Thoracic aorta (tissue), 2 donors: ENCODE data around the gene TIAL1. TPM values are rescaled to one million over a fixed set of nuclear protein-coding genes. Genes with fewer than 3 reads are reported as not detected.

ENCODE experiments used
- ATAC-seq: fragments of 150-250 bp; one replicate; pipeline ENCODE4 v1.8.0; 2017; ENCODE audit warnings: low read depth; ENCODE audit not compliant: insufficient number of reproducible peaks, low FRiP score
- DNase-seq: peaks from one replicate; pipeline ENCODE4 v3.0.0-alpha.2; 2020; ENCODE audit warnings: low spot score
- H3K27ac ChIP-seq, 2 donors: fragments of 200-600 bp; sonication (generic); 1 replicate in 1 of 2; 2 replicates in 1 of 2; pipeline ENCODE4 v1.5.1; 2016; ENCODE audit warnings: mild to moderate bottlenecking in 2 of 2, moderate library complexity in 2 of 2
- H3K27me3 ChIP-seq: fragments of 200-600 bp; sonication (generic); replicated peaks from 2 replicates; pipeline ENCODE4 v1.6.0; 2016; ENCODE audit warnings: mild to moderate bottlenecking; ENCODE audit not compliant: insufficient read depth
- H3K36me3 ChIP-seq: fragments of 200-600 bp; sonication (generic); one replicate; pipeline ENCODE4 v1.5.1; 2016
- H3K4me1 ChIP-seq, 2 donors: fragments of 200-600 bp; sonication (generic); 1 replicate in 1 of 2; 2 replicates in 1 of 2; pipeline versions ENCODE4 v1.5.1 to v1.6.0; 2016; ENCODE audit warnings: low read depth in 2 of 2, mild to moderate bottlenecking in 1 of 2; ENCODE audit not compliant: control insufficient read depth in 1 of 2
- H3K4me3 ChIP-seq: fragments of 200-600 bp; sonication (generic); 2 replicates; pipeline ENCODE4 v1.5.1; 2016; ENCODE audit warnings: mild to moderate bottlenecking
- H3K9me3 ChIP-seq: fragments of 200-600 bp; sonication (generic); 2 replicates; pipeline ENCODE4 v1.5.1; 2016
- CTCF ChIP-seq: fragments of 200-600 bp; sonication (generic); IDR thresholded peaks from one replicate; pipeline ENCODE4 v1.5.1; 2019; ENCODE audit warnings: antibody characterized with exemption
- total RNA-seq, 2 donors: library from RNA; depleted of rRNA; stranded (reverse); fragments of >200 nt; gene quantifications; one replicate each; pipeline versions ENCODE4 v1.1.0 to v1.2.3, GENCODE V29; 2016

The TIAL1 gene
- total RNA-seq, 2 donors from 2014 or later = 72.4 to 79.5 TPM

GRCh38 chr10:119526621-119527592 lies 69.9 kb downstream of the TIAL1 start:
- Histone ChIP-seq H3K9me3 (no peaks in the 10 kb centered on the region), H3K27me3 (no peaks in the 10 kb centered on the region), H3K27ac (no peak overlapping the region), H3K4me3 (no peak overlapping the region), H3K36me3 (peaks cover 3% of the 10 kb centered on the region), H3K4me1 (peaks cover 3 to 23% of the 10 kb centered on the region in 2 donors)
- DNase-seq (no peak), ATAC-seq (no peak)
- no peak for TF ChIP-seq CTCF

GRCh38 chr10:119526149-119526548 lies 70.6 kb downstream of the TIAL1 start:
- peaks cover 3 to 16% of the 10 kb centered on the region in 2 donors for H3K4me1 ChIP-seq
- H3K27ac ChIP-seq = no peak overlapping the region

DNA sequence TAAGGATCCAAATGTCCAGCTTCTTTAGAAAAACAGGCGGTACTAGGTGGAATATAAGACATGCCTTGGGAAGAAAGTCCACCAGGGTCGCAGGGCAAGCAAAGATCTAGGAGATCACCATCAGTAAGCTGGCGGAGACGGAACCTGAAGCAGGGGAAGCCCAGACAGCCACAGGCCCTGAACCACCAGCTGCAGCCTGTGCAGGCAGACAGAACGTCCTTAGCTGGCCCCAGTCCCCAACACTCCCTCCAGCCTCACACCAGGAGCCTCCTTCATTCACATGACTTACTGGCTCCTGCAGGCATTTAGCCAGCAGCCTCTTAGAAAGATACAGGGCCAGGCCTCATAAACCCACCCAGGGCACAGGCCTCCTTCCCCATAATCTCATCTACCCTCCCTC lies 71.6 kb downstream of the TIAL1 start:
- peaks cover 3% of the 10 kb centered on the region for H3K36me3 ChIP-seq
- TF ChIP-seq CTCF = no peak
- H3K4me1 ChIP-seq = peaks cover 3 to 8% of the 10 kb centered on the region in 2 donors
- no peak overlapping the region for H3K27ac ChIP-seq
- no peaks in the 10 kb centered on the region for H3K9me3 ChIP-seq
- DNase-seq = no peak
- no peak overlapping the region for H3K4me3 ChIP-seq
- no peak for ATAC-seq
- no peaks in the 10 kb centered on the region for H3K27me3 ChIP-seq

More at GRCh38 chr10:119526149-119526548, 70.6 kb downstream of the TIAL1 start:
- no peak overlapping the region for H3K4me3 ChIP-seq
- DNase-seq = no peak
- H3K36me3 ChIP-seq = peaks cover 3% of the 10 kb centered on the region
- no peak for TF ChIP-seq CTCF
- no peak for ATAC-seq
- no peaks in the 10 kb centered on the region for H3K27me3 ChIP-seq
- H3K9me3 ChIP-seq = no peaks in the 10 kb centered on the region

DNA sequence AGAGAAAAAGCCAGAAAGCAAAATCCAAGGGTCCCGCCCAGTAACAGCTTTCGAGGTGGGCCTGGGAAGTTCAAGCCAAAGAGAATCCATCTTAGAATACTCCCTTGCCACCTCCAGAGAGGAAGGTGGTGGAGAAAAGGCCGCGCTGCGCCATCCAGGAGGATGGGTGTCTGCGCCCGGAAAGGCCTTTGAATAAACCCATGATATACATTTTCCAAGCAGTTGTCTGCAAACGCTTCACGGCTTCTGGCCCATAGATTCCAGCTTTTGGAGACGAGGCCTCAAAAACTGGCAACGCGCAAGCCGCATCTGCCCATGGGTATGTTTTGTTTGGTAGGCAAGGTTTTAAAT lies 72.1 kb downstream of the TIAL1 start:
- Histone ChIP-seq H3K27ac (no peak overlapping the region), H3K9me3 (no peaks in the 10 kb centered on the region), H3K4me1 (peaks cover 3 to 8% of the 10 kb centered on the region in 2 donors), H3K27me3 (no peaks in the 10 kb centered on the region), H3K36me3 (peaks cover 3% of the 10 kb centered on the region), H3K4me3 (no peak overlapping the region)
- DNase-seq = no peak
- no peak for ATAC-seq
- TF ChIP-seq CTCF = no peak

DNA sequence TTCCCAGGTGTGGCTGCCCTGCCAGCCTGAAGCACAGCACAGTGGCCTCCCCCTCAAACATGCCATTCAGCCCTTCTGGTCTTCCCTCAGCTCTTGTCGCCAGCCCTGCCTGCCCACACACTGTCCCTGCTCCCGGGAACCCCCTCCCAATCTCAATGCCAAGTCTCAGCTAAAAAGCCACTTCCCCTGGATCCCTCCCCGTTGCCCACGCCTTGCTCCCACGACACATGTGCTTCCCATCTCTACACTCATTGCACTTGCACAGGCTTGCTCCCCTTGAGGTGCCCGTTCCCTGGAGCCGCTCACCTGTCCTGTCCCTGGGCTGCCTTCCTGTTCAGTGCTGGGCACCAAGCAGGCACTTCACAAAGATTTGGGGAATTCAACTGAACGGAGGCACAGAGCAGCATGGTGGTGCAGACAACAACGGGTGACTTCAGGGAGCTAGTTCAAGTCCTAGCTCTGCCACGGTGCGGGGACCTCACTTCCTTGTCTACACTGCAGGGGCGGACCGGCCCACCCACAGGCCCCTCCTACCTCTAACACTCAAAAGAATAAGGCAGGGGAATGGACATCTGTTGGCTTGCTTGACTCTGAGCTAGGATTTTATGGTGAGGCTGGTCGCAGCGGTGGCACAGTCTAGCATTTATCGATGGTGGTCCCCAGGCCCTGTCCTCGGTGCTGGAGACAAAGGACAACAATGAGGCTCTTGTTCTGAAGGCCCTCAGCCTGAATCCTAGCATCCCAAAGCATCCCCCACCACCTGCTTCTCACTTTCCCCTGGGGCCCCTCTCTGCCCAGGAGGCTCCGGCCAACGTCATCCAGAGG lies 72.7 kb downstream of the TIAL1 start:
- DNase-seq = no peak
- Histone ChIP-seq H3K4me3 (no peak overlapping the region), H3K27me3 (no peaks in the 10 kb centered on the region), H3K27ac (no peak overlapping the region), H3K36me3 (peaks cover 3% of the 10 kb centered on the region), H3K4me1 (peaks cover 3 to 8% of the 10 kb centered on the region in 2 donors), H3K9me3 (no peaks in the 10 kb centered on the region)
- ATAC-seq = no peak
- no peak for TF ChIP-seq CTCF
